NCI-H1048 (cell line): ENCODE data around the gene ADIPOR2.
"Not testable (repeated sequence)": the region's sequence is repeated elsewhere in the genome, so short reads cannot be mapped to it uniquely, and the experiment has no call there.

ENCODE experiments used
- DNase-seq: peaks from one replicate; lab custom pipeline; 2025; lab: John Stamatoyannopoulos, UW

The ADIPOR2 gene

DNA sequence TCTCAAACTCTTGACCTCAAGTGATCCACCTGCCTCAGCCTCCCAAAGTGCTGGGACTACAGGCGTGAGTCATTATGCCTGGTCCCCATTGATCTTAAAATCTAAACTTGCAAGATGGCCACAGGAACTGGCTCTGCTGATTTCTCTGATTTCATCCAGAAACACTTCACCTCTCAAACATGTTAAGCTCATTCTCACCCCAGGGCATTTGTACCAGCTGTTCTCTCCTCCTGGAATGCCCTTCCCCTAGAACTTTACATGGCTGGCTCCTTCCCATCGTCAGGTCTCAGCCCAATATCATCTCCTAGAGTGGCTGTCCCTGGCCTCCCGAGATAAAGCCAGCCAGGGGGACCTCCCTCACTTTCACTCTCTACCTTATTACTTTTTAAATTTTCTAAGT lies 124.2 kb downstream of the ADIPOR2 start:
- DNase-seq = no peak

DNA sequence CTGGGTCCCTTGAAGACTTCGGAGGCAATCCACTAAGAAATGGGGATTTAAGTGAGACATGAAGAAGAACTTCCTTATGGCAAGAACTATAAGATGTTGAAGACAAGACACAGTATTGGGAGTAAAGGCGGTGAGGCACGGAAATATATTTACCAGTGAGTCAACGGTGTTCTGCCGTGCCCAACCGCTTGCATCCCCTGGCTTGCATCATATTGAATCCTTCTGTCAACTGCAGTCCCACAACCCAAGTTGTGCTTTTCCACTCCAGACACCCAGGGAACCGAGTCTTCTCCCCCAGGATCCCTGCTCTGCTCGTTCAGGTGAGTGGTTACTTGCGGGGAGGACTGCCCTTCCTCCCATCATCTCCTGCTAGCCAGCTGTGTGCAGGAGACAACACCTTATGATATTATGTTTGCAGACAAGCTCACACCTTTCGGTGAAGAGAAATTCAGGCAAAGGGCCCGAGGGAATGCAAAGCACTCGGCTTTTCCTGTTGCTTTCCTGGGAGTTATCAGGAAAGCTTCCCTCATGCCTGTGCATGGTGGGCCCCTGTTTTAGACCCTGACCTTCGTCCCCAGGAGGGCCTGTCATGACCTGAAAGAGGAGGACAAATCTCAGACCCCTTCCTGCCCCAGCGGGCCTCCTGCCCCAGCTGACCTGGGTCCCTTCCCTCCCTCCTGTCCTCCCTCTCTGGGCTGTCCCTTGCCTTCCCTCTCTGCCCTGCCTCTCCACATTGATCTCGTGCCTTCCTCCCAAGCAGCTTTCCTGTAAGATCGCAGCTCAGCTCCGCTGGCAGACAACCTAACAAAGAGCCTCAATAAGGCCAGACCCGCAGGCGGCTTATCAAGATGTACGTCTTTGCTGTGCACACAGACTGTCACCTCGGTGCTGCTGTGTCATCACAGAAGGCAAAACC lies 125.2 kb downstream of the ADIPOR2 start:
- DNase-seq = no peak

DNA sequence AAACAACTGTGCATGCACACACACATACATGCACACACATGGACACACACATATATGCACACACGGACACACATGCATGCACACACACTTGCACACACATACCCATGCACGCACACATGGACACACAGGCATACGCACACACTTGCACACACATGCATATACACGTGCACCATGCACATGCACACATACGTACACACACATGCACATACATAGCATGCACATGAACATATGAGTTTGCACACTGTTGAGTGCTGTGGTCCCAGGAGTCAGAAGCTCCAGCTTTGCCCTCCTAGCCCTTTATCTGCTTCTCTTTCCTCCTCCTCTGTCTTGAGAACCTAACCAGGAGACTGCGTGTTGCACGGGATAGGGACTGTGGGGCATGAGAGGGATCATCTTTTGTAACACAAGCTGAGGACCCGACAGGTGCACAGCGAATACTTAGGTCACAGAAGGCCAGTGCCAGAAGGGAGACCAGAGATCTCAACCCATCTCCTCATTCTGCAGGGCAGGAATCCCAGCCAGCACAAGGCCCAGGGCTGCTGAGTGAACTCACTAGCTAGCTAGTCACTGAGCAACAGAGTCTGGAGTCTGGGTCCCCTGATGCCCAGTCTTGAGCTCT lies 126.0 kb downstream of the ADIPOR2 start:
- DNase-seq = no peak

DNA sequence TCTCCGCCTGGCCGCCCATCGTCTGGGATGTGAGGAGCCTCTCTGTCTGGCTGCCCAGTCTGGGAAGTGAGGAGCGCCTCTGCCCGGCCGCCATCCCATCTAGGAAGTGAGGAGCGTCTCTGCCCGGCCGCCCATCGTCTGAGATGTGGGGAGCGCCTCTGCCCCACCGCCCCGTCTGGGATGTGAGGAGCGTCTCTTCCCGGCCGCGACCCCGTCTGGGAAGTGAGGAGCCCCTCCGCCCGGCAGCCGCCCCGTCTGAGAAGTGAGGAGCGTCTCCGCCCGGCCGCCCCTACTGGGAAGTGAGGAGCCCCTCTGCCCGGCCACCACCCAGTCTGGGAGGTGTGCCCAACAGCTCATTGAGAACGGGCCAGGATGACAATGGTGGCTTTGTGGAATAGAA lies 127.1 kb downstream of the ADIPOR2 start:
- not testable (repeated sequence) for DNase-seq

DNA sequence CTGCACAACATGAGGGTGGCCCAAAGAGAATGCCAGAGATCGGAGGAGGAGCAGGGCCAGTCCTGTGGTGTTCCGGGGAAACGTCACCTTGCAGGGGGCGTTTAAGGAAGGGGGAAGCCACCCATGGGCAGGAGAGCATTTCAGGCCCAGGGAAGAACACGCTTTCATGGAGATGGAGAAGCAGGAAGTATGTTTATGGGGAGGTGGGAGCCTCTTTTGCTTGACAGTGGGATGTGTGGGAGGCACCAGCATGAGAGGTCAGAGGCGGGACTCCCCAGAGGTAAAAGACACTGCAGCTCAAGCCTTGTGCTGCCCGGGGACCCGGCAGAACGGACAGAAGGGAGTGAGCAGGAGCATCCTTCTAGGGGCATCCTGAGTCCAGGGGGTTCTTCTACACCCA lies 128.2 kb downstream of the ADIPOR2 start:
- DNase-seq = no peak

DNA sequence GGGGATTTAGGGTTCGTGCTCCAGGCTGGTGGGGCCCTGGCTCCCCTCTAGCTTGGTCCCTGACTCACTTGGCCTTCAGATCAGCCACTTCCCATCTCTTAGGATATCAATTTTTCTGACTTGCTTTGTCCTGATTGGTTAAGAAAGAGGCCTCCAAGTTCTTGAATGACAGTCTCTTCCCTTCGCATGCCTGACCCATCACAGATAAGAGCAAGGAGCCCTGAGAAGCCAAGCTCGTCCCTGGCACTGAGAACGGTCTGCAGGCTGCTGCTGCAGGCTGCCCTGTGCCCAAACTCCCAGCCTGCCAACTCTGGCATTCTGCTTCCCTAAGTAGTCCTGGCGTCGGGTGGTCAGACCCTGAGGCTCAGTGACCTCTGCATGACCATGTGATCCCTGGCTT lies 128.7 kb downstream of the ADIPOR2 start:
- DNase-seq = no peak

DNA sequence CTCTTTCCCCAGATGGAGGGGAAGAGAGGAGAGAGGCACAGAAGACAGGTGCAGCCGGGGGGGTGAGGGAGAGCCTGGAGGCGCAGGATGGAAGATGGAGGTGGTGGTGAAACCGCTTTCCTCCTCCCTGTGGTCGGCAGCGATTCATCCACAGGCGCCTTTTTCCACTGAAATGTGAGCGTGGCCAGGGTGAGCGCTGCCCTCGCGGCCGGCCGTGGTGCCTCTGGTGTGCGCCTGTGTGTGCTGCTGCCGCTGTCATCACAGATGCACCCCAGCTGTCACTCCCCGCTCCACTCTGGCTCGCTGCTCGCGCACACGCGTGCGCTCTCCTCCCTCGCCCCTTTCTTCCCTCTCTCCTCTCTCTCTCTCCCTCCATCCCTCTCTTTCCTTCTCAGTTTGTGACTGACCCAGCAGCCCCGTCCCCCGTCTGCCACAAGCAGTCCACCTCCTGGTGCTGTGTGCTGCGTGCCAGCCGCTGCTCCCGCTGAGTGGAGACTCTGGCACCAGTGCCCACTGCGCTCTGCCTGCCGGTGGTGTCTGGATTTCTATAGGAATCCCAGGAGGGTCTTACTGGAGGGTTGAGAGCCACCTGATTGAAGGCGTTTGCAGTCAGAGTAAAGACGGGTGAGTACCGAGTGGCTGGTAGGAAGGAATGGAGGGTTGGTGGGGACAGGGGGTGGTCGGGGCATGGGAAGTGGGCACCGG lies 129.5 kb downstream of the ADIPOR2 start, which contains the start of gene LRTM2:
TSS of gene LRTM2 (plus strand) at position 375 of the 705 bp plus-strand sequence. CDS start 7,584 bp downstream, outside the sequence.
- no peak for DNase-seq

DNA sequence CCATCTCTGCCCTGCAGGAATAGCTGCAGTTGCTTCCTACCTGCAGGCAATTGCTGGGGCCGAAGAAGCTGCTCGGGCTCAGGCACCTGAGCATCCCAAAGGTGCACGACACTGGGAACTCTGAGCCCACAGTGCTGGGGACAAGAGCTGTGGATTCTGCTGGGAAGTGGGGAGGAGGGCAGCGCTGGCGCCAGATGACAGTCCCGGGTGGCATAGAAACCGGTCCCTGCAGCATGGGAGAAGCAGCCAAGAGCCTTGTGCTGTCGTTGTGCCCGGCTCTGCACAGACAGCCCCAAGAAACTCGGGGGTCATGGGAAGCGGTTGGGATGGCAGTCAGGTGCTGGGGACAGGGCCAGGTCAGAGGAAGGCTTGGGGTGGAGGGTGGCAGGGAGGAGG lies 130.0 kb downstream of the ADIPOR2 start:
- DNase-seq = no peak

DNA sequence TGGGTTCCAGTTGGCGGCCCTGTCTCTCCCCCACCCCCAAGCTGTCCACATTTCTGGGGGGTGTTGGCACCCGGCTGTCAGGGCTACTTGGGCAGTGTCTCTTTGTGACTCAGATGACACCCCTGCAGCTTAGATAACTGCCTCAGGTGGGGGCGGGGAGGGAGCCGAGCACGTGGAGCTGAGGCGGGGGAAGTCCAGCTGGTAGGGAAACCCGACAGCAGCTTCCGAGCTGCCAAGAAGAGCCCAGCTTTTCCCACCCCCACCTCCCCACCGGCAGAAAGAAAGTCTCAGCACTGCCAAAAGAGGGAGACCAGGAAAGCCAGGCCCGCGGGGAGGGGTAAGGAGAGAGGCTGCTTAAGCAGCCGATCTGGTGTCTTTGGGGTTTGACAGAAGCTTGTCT lies 130.9 kb downstream of the ADIPOR2 start:
- DNase-seq = no peak

DNA sequence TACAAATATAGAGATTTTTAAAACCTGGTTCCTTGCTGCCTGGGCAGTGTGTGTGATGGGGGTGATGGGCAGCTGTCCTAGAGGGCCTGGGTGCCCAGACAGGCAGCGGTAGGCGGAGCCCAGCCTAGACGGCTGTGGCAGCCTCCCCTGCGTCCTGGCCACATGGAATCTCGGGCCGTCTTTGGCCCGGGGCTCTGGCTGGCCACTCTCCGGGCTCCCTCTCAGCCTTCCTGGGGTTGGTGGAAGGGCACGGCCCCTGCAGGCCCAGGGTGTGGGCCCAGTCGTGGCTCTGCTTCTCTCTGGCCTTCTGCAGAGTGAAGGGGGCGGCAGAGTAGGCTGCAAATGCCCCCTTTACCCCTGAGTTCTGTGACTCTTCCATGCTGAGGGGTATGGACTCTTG lies 131.8 kb downstream of the ADIPOR2 start:
- DNase-seq = no peak

DNA sequence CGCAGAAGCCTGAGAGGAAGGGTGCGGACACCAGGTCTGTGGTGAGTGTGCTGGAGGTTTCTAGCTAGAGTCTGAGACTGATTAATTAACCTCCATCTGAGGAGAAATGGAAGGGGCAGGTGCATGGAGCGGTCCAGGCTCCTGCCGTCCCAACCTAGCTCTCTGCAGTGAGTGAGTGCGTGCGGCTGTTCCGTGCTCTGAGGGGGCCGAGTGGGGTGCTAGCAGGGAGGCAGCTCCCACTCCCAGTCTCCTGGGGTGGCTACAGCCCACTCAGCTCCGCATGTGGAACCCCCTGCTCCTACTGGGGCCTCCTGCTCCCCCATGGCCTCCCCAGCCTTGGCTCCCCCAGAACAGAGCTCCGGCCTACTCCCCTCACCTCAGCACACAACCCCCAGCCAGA lies 132.4 kb downstream of the ADIPOR2 start:
- no peak for DNase-seq

DNA sequence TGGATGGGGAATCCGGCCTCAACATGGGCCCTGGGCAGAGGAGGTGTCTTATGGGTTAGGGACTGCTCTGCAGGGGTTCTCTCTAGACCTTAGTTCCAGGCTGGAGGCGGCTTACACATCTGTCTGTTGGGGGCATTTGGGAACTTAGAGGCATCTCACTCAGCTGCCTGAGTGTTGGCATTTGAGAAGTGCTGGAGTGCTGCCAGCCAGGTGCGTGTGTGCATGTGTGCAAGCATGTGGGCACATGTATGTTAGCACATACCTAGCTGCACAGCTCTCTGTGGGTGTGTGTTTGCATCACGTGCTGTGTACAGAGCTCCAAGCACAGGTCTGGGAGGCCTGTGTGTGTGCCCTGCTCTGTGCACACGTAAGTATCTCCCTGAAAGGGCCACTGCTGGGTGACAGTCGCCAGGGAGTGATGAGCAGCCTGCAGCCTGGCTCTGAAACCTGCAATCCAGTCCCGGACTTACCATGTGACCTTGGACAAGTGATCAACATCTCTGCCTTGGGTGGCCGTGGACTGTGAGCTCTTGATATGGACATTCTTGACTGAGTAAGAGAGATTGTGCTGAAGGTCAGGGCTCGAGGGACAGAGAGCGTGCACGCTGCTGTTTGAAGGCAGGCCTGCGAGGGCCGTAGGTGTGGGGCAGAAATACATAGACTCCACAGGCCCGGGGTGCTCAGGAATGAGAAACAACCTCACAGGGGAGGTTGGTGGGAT lies 134.7 kb downstream of the ADIPOR2 start:
- no peak for DNase-seq

DNA sequence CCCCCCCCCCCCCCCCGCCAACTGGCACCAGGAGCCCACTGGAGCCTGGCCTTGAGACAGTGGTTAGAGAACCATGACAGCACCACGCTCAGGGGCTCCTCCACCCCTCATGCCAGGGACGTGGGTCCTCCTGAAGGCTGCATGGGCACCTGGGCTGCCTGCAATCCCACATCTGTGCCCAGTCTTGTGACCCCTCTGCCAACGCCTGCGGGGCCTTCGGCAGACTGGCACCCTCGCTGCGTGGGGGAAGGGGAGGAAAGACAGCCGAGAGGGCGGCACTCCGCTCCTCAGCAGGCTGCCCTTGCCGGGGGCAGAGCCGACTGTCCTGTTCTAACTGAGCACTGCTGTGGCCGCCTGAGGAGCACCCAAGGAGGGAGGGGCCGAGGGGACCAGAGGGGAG lies 135.5 kb downstream of the ADIPOR2 start:
- DNase-seq = no peak

DNA sequence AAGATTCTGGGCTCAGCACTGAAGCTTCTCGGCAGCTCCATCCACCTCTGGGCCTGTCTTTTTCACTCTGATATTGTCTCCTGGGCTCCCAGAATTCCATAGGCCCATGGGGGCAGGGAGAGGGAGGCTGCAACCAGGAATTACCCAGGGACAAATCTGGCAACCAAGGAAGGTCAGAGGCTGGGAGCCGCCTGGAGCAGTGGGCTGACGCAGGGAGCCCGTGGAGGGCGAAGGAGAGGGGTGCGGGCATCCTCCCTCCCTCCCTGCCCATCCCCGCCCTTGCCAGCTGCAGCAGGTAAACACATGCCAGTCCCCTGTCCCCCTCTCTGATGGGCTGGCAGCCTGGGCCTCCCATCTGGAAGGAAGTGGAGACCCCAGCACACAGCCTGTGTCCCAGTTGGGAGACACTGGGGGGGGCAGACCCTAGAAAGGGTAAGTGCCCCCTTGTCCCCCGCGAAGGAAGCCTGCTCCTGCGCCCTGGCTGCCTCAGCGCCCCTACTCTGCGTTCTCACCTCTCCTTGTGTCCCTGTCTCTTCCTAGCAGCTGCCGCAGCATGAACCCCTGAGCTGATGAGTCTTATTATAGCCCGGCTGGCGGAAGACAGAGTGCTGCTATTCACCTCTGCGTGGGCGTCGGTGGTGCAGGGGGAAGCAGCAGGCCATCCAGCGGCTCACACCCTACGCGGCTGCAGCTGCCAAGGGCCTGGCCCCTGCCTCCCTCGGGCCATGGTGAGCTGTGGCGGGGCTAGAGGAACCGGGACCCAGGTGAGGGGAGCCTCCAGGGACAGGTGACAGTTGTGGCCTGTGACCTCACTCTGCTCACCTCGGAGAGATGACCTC lies 136.2 kb downstream of the ADIPOR2 start:
- DNase-seq = no peak

DNA sequence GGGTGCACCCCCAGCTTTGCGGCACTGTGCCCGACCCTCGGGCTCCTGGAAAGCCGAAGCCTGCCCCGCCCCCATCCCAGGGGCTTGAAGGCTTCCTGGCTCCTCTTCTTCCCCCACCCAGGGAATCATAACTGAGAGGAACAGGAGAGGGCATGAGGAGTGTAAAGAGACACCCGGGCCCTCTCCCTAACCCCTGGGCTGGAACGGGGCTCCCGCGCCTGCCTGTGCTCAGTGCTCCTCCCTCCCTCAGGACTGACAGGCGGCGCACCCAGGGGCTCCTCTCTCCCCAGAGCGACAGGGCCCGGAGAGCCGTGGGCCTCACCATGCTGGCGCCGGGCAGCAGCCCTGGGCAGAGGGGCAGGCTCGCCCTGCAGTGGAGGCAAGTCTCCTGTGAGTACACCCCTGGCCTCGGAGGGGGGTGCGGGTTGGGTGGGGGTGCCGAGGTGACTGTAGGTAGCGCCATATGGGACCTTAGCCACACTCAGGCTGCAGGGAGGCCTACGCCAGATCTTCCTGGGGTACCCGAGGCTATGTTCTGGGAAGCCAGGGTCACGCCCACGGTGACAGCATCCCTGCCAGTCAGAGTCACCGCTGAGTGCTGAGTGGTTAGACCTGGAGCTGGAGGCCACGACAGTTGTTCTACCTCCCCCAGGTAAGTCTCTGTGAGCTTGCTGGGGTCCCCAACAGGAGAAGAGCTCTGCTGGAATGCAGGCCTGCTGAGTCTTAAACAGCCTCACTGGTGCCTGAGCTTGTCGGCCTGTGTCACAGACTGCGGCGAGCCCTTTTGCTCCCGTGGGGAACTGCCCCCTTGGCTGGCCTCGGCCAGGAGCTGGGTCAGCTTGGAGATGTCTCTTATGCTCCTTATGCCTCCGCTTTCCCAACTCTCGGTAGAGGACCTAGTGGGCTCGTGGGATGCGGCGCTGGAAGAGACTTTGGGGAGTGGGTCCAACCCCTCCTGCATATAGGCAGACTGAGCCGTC lies 137.2 kb downstream of the ADIPOR2 start:
- no peak for DNase-seq

DNA sequence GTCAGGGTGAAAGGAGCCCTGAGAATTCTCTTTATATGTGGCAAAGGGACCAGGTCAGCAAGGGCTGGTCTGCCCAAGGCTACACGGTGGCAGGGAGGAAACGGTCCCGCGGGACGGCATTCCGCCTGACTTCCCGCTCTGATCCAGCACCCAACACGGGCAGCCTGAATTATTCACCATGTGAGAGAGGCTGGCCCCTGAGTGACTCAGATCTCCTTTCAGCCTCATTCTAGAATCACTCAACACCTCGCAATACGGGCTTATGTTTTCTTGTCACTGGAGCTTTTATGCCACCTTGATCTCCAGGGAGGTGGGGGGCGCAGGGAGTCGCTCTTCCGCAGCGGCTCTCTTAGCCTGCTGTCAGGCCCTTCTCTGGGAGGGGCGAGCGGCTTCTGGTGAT lies 138.0 kb downstream of the ADIPOR2 start:
- no peak for DNase-seq

DNA sequence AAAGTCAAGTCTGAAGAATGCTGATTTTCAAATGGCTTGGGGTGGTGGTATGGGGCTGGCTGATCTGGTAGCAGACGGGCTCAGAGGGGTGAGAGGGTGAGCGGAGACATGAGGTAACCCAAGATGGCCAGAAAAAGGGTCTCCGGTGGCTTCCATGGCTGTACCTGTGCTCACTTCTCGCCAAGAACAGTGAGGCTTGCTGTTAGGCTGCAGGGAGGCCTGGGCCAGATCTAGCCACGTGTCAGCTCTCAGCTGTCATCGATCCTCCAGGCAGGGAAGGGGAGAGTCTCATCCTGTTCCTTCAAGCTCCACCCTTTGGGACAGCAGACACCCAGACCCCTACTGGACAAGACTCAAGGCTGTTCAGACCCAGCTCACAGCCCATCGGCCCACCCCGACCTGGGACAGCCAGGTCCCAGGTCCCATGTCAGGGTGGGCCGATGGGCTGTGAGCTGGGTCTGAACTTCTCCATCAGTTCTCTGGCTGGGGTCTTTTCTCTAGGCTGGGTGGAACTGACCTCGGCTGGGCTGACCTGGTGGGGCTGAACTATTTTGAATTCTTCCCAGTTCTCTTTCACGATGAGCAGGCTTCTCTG lies 138.5 kb downstream of the ADIPOR2 start:
- DNase-seq = no peak

DNA sequence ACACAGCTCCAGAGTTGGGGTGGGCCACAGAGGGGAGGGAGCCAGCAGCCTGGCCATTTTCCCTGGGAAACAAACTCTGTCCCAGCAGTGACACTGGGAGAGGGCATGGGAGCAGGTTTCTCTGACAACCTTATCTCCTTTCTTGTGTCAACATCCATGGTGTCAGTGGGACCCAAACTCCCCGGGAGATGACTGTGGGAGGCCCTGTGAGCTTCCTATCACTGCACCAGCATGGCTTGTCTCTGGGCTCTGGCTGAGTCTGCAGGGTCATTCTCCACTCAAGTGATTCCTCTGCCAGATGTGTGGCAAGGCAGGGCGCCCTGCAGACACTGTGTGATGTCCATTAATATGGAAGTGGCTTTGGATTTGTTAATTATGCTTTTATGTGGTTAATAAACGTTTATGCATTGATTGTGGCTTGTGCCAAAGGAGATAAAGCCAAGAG lies 139.6 kb downstream of the ADIPOR2 start:
- DNase-seq = no peak
